Calu3 (cell line): ENCODE data around the gene SHKBP1. TPM values are rescaled to one million over a fixed set of nuclear protein-coding genes. Genes with fewer than 3 reads are reported as not detected.

Experiments
- BruUV-seq: library from RNA; stranded (reverse); fragments of 400-500 nt; replicated peaks from 2 replicates; lab custom pipeline; 2021; lab: Mats Ljungman, UMichigan
- CTCF ChIA-PET: fragments of 300-600 bp; sonication (Branson Sonifier 250); formaldehyde crosslinking; loops from one replicate; lab custom pipeline; 2022; ENCODE audit warnings: antibody characterized with exemption; lab: Charles Lee
- DNase-seq: peaks from one replicate; pipeline ENCODE4 v3.0.0; 2022
- H3K27ac Mint-ChIP-seq: one replicate; pipeline ENCODE4 v1.8.0; 2022; ENCODE audit warnings: mixed read lengths; ENCODE audit not compliant: unreplicated experiment
- H3K27me3 Mint-ChIP-seq: one replicate; pipeline ENCODE4 v1.8.0; 2022; ENCODE audit warnings: mixed read lengths; ENCODE audit not compliant: unreplicated experiment
- H3K36me3 Mint-ChIP-seq: one replicate; pipeline ENCODE4 v1.8.0; 2022; ENCODE audit warnings: mild to moderate bottlenecking, moderate library complexity, mixed read lengths; ENCODE audit not compliant: insufficient read depth, unreplicated experiment
- H3K4me1 Mint-ChIP-seq: one replicate; pipeline ENCODE4 v1.8.0; 2022; ENCODE audit warnings: mild to moderate bottlenecking, low read depth, mixed read lengths; ENCODE audit not compliant: unreplicated experiment
- H3K4me3 Mint-ChIP-seq: one replicate; pipeline ENCODE4 v1.8.0; 2022; ENCODE audit warnings: mild to moderate bottlenecking, low read depth, moderate library complexity, mixed read lengths; ENCODE audit not compliant: unreplicated experiment
- H3K9me3 Mint-ChIP-seq: one replicate; pipeline ENCODE4 v1.8.0; 2022; ENCODE audit warnings: low read depth, mixed read lengths; ENCODE audit not compliant: unreplicated experiment
- CTCF ChIP-seq: fragments of 200-600 bp; IDR thresholded peaks from one replicate; pipeline ENCODE4 v1.8.0; 2022; ENCODE audit warnings: antibody characterized with exemption; ENCODE audit not compliant: unreplicated experiment
- intact Hi-C: fragments of 100-400 bp; cut with micrococcal nuclease; formaldehyde crosslinking; loops from one replicate; pipeline ENCODE4 v1.10.0; 2022; ENCODE audit not compliant: unreplicated experiment
- total RNA-seq: library from RNA; stranded (reverse); gene quantifications from 2 replicates; pipeline ENCODE4 v1.2.3, GENCODE V29; 2022

Gene SHKBP1
- total RNA-seq, 1 experiment from 2014 or later = 117 TPM

GRCh38 chr19:40639638-40639982 lies 62.9 kb downstream of the SHKBP1 start:
- DNase-seq = no peak
- Mint-ChIP-seq H3K27ac (no peak overlapping the region), H3K36me3 (no peaks in the 10 kb centered on the region), H3K4me3 (no peak overlapping the region), H3K4me1 (peaks cover 18% of the 10 kb centered on the region), H3K9me3 (no peaks in the 10 kb centered on the region), H3K27me3 (peaks cover 15% of the 10 kb centered on the region)
- intact Hi-C loops = loop anchor here (10.0 kb wide), 1 partner anchor 335 kb away; no protein-coding TSS in a partner anchor
- TF ChIP-seq CTCF = no peak
- CTCF ChIA-PET = no interaction called here
- BruUV-seq = no TSS peak

- H3K36me3 Mint-ChIP-seq = no peaks in the 10 kb centered on the region
- no peaks in the 10 kb centered on the region for H3K9me3 Mint-ChIP-seq
- H3K4me3 Mint-ChIP-seq = no peak overlapping the region
- CTCF ChIA-PET = no interaction called here
- no TSS peak for BruUV-seq
- peaks cover 22% of the 10 kb centered on the region for H3K4me1 Mint-ChIP-seq
- H3K27ac Mint-ChIP-seq = no peak overlapping the region
- TF ChIP-seq CTCF = no peak
- peaks cover 4% of the 10 kb centered on the region for H3K27me3 Mint-ChIP-seq
- intact Hi-C loops = no loop called here
- no peak for DNase-seq
These were observed 64.1 kb downstream of the SHKBP1 start for GRCh38 chr19:40640744-40641143.

Other genes with a start within 250 kb of the SHKBP1 start
- 19.3 and 22.7 TPM in 2 replicates for gene C19orf47, start 228.5 kb upstream of the SHKBP1 start, total RNA-seq
- 184 and 192 TPM in 2 replicates for gene PLD3, start 228.2 kb upstream of the SHKBP1 start, total RNA-seq
- 0.14 TPM in 1 of 2 replicates, not detected in the other for gene HIPK4, start 186.7 kb upstream of the SHKBP1 start, total RNA-seq
- gene PRX, start 163.5 kb upstream of the SHKBP1 start, total RNA-seq = 1.6 and 1.8 TPM in 2 replicates
- 12.3 and 15.4 TPM in 2 replicates for gene SERTAD1, start 150.9 kb upstream of the SHKBP1 start, total RNA-seq
- gene SERTAD3, start 132.5 kb upstream of the SHKBP1 start, total RNA-seq = 51.9 and 56.7 TPM in 2 replicates
- 107 and 118 TPM in 2 replicates for gene BLVRB, start 111.1 kb upstream of the SHKBP1 start, total RNA-seq
- 0.80 and 1.3 TPM in 2 replicates for gene SPTBN4, start 109.9 kb upstream of the SHKBP1 start, total RNA-seq
- gene LTBP4, start 24.5 kb downstream of the SHKBP1 start, total RNA-seq = 14.1 and 20.3 TPM in 2 replicates
- 21.4 and 25.3 TPM in 2 replicates for gene NUMBL, start 113.8 kb downstream of the SHKBP1 start, total RNA-seq
- gene COQ8B, start 140.0 kb downstream of the SHKBP1 start, total RNA-seq = 55.9 and 62.7 TPM in 2 replicates
- gene ITPKC, start 140.2 kb downstream of the SHKBP1 start, total RNA-seq = 25.3 and 32.0 TPM in 2 replicates
- gene ACTMAP, start 173.6 kb downstream of the SHKBP1 start, total RNA-seq = 17.8 and 20.2 TPM in 2 replicates
- 95.4 and 102 TPM in 2 replicates for gene SNRPA, start 174.3 kb downstream of the SHKBP1 start, total RNA-seq
- 30.2 and 49.3 TPM in 2 replicates for gene MIA, start 198.6 kb downstream of the SHKBP1 start, total RNA-seq
- 21.0 and 22.7 TPM in 2 replicates for gene RAB4B, start 201.4 kb downstream of the SHKBP1 start, total RNA-seq
- gene EGLN2, start 222.3 kb downstream of the SHKBP1 start, total RNA-seq = 95.4 and 109 TPM in 2 replicates